ENCODE results near the gene CAPNS1. TPM values are rescaled to one million over a fixed set of nuclear protein-coding genes. Genes with fewer than 3 reads are reported as not detected.

CAPNS1 gene
- total RNA-seq, 1 experiment from 2014 or later = 431 TPM

Other genes starting within 250 kb of the CAPNS1 start
- 5.8 and 5.9 TPM in 2 replicates for gene NFKBID, start 239.5 kb upstream of the CAPNS1 start, total RNA-seq (2014; rRNA removed; shearing (Covaris generic))
- not detected in 2 replicates for gene HCST, start 237.5 kb upstream of the CAPNS1 start, total RNA-seq (2014; rRNA removed; shearing (Covaris generic))
- gene TYROBP, start 231.8 kb upstream of the CAPNS1 start, total RNA-seq (2014; rRNA removed; shearing (Covaris generic)) = not detected in 2 replicates
- 1.9 and 3.4 TPM in 2 replicates for gene LRFN3, start 203.7 kb upstream of the CAPNS1 start, total RNA-seq (2014; rRNA removed; shearing (Covaris generic))
- gene SDHAF1, start 144.9 kb upstream of the CAPNS1 start, total RNA-seq (2014; rRNA removed; shearing (Covaris generic)) = 18.0 and 22.9 TPM in 2 replicates
- gene SYNE4, start 131.3 kb upstream of the CAPNS1 start, total RNA-seq (2014; rRNA removed; shearing (Covaris generic)) = not detected in 2 replicates
- 13.9 and 15.3 TPM in 2 replicates for gene ALKBH6, start 125.9 kb upstream of the CAPNS1 start, total RNA-seq (2014; rRNA removed; shearing (Covaris generic))
- gene CLIP3, start 107.2 kb upstream of the CAPNS1 start, total RNA-seq (2014; rRNA removed; shearing (Covaris generic)) = 0.45 TPM in 1 of 2 replicates, not detected in the other
- 2.4 and 2.6 TPM in 2 replicates for gene THAP8, start 85.8 kb upstream of the CAPNS1 start, total RNA-seq (2014; rRNA removed; shearing (Covaris generic))
- gene WDR62, start 85.2 kb upstream of the CAPNS1 start, total RNA-seq (2014; rRNA removed; shearing (Covaris generic)) = 17.4 and 20.2 TPM in 2 replicates
- gene OVOL3, start 28.9 kb upstream of the CAPNS1 start, total RNA-seq (2014; rRNA removed; shearing (Covaris generic)) = not detected in 2 replicates
- gene POLR2I, start 25.2 kb upstream of the CAPNS1 start, total RNA-seq (2014; rRNA removed; shearing (Covaris generic)) = 124 and 135 TPM in 2 replicates
- 176 and 193 TPM in 2 replicates for gene TBCB, start 24.6 kb upstream of the CAPNS1 start, total RNA-seq (2014; rRNA removed; shearing (Covaris generic))
- gene COX7A1, start 12.4 kb downstream of the CAPNS1 start, total RNA-seq (2014; rRNA removed; shearing (Covaris generic)) = not detected in 2 replicates
- 0.90 and 2.2 TPM in 2 replicates for gene ZNF565, start 74.6 kb downstream of the CAPNS1 start, total RNA-seq (2014; rRNA removed; shearing (Covaris generic))
- gene ZNF146, start 75.0 kb downstream of the CAPNS1 start, total RNA-seq (2014; rRNA removed; shearing (Covaris generic)) = 78.2 and 94.5 TPM in 2 replicates
- gene ZFP14, start 239.1 kb downstream of the CAPNS1 start, total RNA-seq (2014; rRNA removed; shearing (Covaris generic)) = 0.98 and 1.3 TPM in 2 replicates

Measured in HT1080 (cell line).